Cardiac fibroblast (primary cell): Measurements from ENCODE around the gene ZNF791.
A peak's percentile ranks its signal among the peaks of the same experiment; 100 is the strongest.

Experiments
- DNase-seq, 2 donors: peaks; one replicate each; pipeline versions ENCODE4 v3.0.0 to v3.0.0-alpha.2; 2010; ENCODE audit warnings: low read depth in 2 of 2
- H3K4me3 ChIP-seq, 2 donors: replicated peaks in 1 of 2; 1 replicate in 1 of 2; 2 replicates in 1 of 2; pipeline ENCODE4 v1.5.1; 2011; ENCODE audit warnings: low read depth in 2 of 2, low read length in 2 of 2, mild to moderate bottlenecking in 2 of 2, moderate library complexity in 1 of 2
- CTCF ChIP-seq: IDR thresholded peaks from one replicate; pipeline ENCODE4 v1.5.1; 2011; ENCODE audit warnings: low read depth, mild to moderate bottlenecking, low read length, inconsistent platforms

Gene ZNF791

GRCh38 chr19:12681074-12681987 is 70.6 kb downstream of the ZNF791 start, which contains the start of gene DHPS:
Gene DHPS, minus strand, starts transcription at chr19:12681880. Its CDS starts 114 bp downstream, at chr19:12681766.
- H3K4me3 ChIP-seq: peak within 1 kb of the TSS; percentile 98 to 99
- no peak for TF ChIP-seq CTCF
- peak; percentile 99 for DNase-seq
